Measurements from ENCODE around the gene CD74.
A peak's percentile ranks its signal among the peaks of the same experiment; 100 is the strongest.

GRCh38 chr5:150397782-150398721 is 14.7 kb downstream of the CD74 start:
- TF ChIP-seq CTCF (conservative IDR thresholded peaks at IDR 0.05 in 1 of 2, IDR thresholded peaks at IDR 0.05 in 1 of 2; ENCODE audit: extremely low read depth in 1 of 2, insufficient read depth in 1 of 2, low read depth in 1 of 2, low read length in 2 of 2) (peak in 1 of 2 donors; percentile 13), EZH2 (IDR thresholded peaks at IDR 0.05; ENCODE audit: borderline replicate concordance, low read length) (no peak)
